Activated CD4-positive, alpha-beta T cell treated with anti-CD3 and anti-CD28 coated beads, Interleukin-2, amount 50 U/mL, for 16 hours (primary cell): ENCODE results near the gene SMCR8.

ENCODE experiments used
- DNase-seq: peaks from one replicate; pipeline ENCODE4 v3.0.0-alpha.2; 2020

The SMCR8 gene

GRCh38 chr17:18363101-18364049 is 48.3 kb downstream of the SMCR8 start, which contains the start of gene SHMT1:
Gene SHMT1 (minus strand): TSS chr17:18363550. CDS start chr17:18355981, 7,569 bp downstream.
- peak; percentile 96 for DNase-seq

GRCh38 chr17:18364166-18364565 is 49.1 kb downstream of the SMCR8 start:
- no peak for DNase-seq

GRCh38 chr17:18368946-18369345 is 53.9 kb downstream of the SMCR8 start:
- DNase-seq = no peak

GRCh38 chr17:18370761-18371160 is 55.7 kb downstream of the SMCR8 start:
- DNase-seq = no peak

- peak; percentile 27 for DNase-seq
Measured at GRCh38 chr17:18371455-18371854, 56.4 kb downstream of the SMCR8 start.

- DNase-seq = peak; percentile 39
Measured at GRCh38 chr17:18373181-18373580, 58.1 kb downstream of the SMCR8 start.

GRCh38 chr17:18374216-18374615 is 59.1 kb downstream of the SMCR8 start:
- no peak for DNase-seq
